Activated CD4-positive, alpha-beta T cell treated with anti-CD3 and anti-CD28 coated beads, Interleukin-2, amount 10 ng/mL, durations not matched to agents 7 days and 5 days (primary cell): Measurements from ENCODE around the gene OR2F2. TPM values are rescaled to one million over a fixed set of nuclear protein-coding genes. Genes with fewer than 3 reads are reported as not detected.

ENCODE experiments used
- CTCF ChIA-PET: fragments of 350-600 bp; sonication (Branson Sonifier 250); formaldehyde crosslinking; loops from one replicate; lab custom pipeline; 2021; ENCODE audit warnings: antibody characterized with exemption; lab: Charles Lee
- POLR2A ChIA-PET: fragments of 350-600 bp; sonication (Branson Sonifier 250); formaldehyde crosslinking; loops from one replicate; lab custom pipeline; 2021; ENCODE audit warnings: antibody characterized with exemption; lab: Charles Lee
- DNase-seq: peaks from one replicate; pipeline ENCODE4 v3.0.0-alpha.2; 2020
- H3K27ac Mint-ChIP-seq: one replicate; pipeline ENCODE4 v1.8.0; 2021; ENCODE audit warnings: mild to moderate bottlenecking, moderate library complexity, mixed read lengths
- H3K27me3 Mint-ChIP-seq: one replicate; pipeline ENCODE4 v1.8.0; 2021; ENCODE audit warnings: mixed read lengths
- H3K36me3 Mint-ChIP-seq: one replicate; pipeline ENCODE4 v1.8.0; 2021; ENCODE audit warnings: low read depth, mixed read lengths
- H3K4me1 Mint-ChIP-seq: one replicate; pipeline ENCODE4 v1.8.0; 2021; ENCODE audit warnings: mixed read lengths
- H3K4me3 Mint-ChIP-seq: one replicate; pipeline ENCODE4 v1.8.0; 2021; ENCODE audit warnings: mild to moderate bottlenecking, moderate library complexity, mixed read lengths
- H3K9me3 Mint-ChIP-seq: one replicate; pipeline ENCODE4 v1.8.0; 2021; ENCODE audit warnings: mixed read lengths
- total RNA-seq, 2 experiments: library from RNA; stranded (reverse); gene quantifications; one replicate each; pipeline ENCODE4 v1.2.3, GENCODE V29; 2021

The OR2F2 gene
- total RNA-seq, 2 experiments from 2014 or later, result not detected

DNA sequence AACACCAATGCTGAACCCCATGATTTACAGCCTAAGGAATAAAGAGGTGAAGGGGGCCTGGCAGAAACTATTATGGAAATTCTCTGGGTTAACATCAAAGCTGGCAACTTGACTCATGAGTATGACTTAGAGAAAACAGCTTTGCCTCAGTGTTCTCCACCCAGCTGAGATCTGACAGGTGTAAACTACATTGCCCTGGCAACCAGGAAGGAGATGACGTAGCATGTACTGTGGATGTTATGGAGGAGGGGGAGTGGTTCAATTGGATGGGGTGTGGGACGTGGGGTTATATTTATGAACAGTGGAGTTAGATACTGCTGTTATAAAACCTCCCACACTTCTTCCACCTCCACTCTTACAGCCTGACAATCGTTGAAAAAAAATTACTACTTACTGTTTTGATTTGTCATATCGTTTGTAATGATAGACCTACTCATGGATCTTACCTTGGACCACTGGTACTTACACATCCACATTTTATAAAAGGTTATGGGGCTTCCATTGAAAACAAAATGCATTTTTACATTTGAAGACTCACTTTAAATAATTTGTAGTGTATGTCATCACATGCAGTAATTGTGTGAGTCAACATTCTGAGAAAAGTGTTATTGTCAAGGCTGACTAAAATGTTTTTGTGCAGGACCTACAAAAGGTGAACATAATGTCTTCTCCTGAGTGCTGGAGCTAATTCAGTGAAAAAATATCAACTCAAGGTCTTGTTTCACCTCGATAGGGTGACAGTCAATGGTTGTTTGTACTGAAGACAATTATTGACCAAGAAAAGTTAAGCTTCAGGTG is 26.0 kb downstream of the OR2F2 start:
- Mint-ChIP-seq H3K36me3 (no peaks in the 10 kb centered on the region), H3K27me3 (peaks cover 13% of the 10 kb centered on the region), H3K9me3 (no peaks in the 10 kb centered on the region), H3K4me3 (no peak overlapping the region), H3K27ac (no peak overlapping the region), H3K4me1 (no peaks in the 10 kb centered on the region)
- ChIA-PET POLR2A (no interaction called here), CTCF (no interaction called here)
- no peak for DNase-seq

DNA sequence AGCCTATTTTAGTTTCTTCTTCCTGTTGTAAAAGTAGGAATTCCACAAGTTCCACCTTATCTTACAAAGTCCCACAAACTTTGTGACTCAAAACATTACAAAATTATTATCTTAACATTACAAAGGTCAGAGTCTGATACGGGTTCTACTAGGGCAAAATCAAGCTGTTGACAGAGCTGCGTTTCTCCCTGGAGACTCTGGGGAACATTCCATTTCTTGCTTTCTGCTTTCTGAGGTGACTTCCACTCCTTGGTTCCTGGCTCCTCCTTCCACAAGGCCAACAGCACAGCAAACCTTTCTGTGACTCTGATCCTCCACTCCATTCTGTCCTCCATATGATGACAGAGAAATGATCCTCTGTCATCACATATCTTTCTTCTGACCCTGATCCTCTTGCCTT is 30.2 kb downstream of the OR2F2 start:
- CTCF ChIA-PET, result no interaction called here
- POLR2A ChIA-PET, result no interaction called here
- no peaks in the 10 kb centered on the region for H3K4me1 Mint-ChIP-seq

DNA sequence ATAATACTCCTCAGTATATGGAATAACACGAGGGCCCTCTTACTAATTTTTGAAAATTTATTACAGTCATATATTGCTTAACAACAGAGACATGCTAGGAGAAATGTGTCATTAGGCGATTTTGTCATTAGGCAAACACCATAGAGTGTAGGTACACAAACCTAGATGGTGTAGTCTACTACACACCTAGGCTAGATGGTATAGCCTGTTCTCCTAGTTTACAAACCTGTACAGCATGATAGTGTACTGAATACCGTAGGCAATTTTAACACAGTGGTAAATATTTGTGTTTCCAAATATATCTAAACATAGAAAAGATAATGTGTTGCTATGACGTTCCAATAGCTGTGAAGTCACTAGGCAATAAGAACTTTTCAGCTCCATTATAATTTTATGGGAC is 32.4 kb downstream of the OR2F2 start:
- H3K4me1 Mint-ChIP-seq, result no peaks in the 10 kb centered on the region

More for the DNA sequence above, 30.2 kb downstream of the OR2F2 start:
- peaks cover 4% of the 10 kb centered on the region for H3K27me3 Mint-ChIP-seq
- H3K27ac Mint-ChIP-seq, result no peak overlapping the region
- no peaks in the 10 kb centered on the region for H3K9me3 Mint-ChIP-seq
- no peak for DNase-seq
- no peaks in the 10 kb centered on the region for H3K36me3 Mint-ChIP-seq
- H3K4me3 Mint-ChIP-seq, result no peak overlapping the region

DNA sequence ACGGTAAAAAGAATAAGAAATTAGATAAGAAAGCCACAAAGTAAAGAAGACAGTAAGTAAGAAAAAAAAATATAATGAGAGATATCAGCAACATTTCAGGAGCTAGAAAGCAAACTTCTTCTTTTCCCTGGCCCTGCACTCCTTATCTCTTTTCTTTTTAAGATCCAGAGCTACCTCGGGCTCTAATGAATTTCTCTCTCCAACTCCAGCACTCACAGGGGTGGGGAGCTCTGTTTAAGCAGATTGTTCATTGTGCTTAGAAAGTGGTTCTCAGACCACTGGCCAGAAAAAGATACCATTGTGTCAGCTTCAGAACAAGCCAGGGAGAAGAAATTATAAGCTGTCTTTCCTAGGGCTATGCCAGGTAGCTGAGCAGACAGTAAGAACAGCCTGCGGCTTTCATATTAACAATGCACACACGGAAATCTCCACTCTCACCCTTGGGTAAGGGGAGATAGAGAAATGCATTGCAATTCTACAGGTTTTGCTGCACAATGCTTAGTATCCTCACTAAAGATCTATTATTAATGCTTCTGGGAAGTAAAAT is 38.9 kb downstream of the OR2F2 start:
- Mint-ChIP-seq H3K27me3 (peaks cover 13% of the 10 kb centered on the region), H3K36me3 (no peaks in the 10 kb centered on the region), H3K4me3 (no peak overlapping the region), H3K27ac (no peak overlapping the region), H3K4me1 (no peaks in the 10 kb centered on the region), H3K9me3 (no peaks in the 10 kb centered on the region)
- no peak for DNase-seq
- ChIA-PET CTCF (no interaction called here), POLR2A (no interaction called here)

More for the DNA sequence above, 32.4 kb downstream of the OR2F2 start:
- ChIA-PET POLR2A (no interaction called here), CTCF (no interaction called here)
- peaks cover 4% of the 10 kb centered on the region for H3K27me3 Mint-ChIP-seq
- no peak for DNase-seq
- no peak overlapping the region for H3K27ac Mint-ChIP-seq
- no peak overlapping the region for H3K4me3 Mint-ChIP-seq
- no peaks in the 10 kb centered on the region for H3K9me3 Mint-ChIP-seq
- H3K36me3 Mint-ChIP-seq, result no peaks in the 10 kb centered on the region

DNA sequence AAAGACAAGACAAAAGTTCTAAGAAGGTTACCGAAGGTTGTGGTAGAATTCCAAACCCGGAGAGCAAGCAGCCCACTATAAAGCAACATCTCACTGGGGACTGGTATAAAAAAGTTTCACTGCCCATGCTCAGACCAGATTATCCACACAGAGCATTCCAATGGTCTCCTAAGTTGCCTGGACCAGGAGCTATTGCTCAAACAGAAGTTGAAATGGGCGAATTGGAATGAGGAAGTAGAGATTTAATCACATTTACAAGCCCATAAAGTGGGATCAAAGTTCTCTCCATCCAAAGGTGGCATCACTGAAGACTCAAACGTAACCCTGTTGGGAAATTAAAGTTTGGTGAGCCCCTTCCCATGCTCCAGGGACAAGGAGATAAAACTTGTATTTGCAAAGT is 39.4 kb downstream of the OR2F2 start:
- DNase-seq, result no peak
- H3K4me1 Mint-ChIP-seq, result no peaks in the 10 kb centered on the region
- POLR2A ChIA-PET, result no interaction called here

DNA sequence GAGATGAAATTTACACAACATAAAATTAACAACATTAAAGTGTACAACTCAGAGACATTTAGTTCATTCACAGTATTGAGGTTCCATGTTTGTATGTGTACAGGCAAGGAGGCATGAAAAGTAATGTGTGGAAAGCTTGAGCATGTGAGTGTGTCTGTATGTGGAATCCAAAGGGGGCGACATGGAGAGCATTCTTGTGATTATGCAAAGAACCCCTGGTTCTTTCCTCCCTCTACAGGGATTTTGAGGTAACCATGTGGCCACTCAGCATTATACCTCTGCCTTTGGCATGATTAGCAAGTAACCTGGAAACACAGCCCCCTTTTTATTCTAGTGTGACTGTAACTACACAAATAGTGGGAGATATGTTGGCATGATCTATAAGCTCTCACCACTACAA is 40.6 kb downstream of the OR2F2 start:
- Mint-ChIP-seq H3K27ac (no peak overlapping the region), H3K4me3 (no peak overlapping the region), H3K4me1 (no peaks in the 10 kb centered on the region), H3K9me3 (no peaks in the 10 kb centered on the region), H3K27me3 (peaks cover 20% of the 10 kb centered on the region), H3K36me3 (no peaks in the 10 kb centered on the region)
- no peak for DNase-seq
- CTCF ChIA-PET, result no interaction called here
- POLR2A ChIA-PET, result interaction anchor here (0.6 kb wide), 1 partner anchor 9 kb away, joined by 3 read pairs; no protein-coding TSS in a partner anchor

More for the DNA sequence above, 39.4 kb downstream of the OR2F2 start:
- peaks cover 16% of the 10 kb centered on the region for H3K27me3 Mint-ChIP-seq
- no peaks in the 10 kb centered on the region for H3K9me3 Mint-ChIP-seq
- no peak overlapping the region for H3K4me3 Mint-ChIP-seq
- no peak overlapping the region for H3K27ac Mint-ChIP-seq
- CTCF ChIA-PET, result no interaction called here
- H3K36me3 Mint-ChIP-seq, result no peaks in the 10 kb centered on the region

DNA sequence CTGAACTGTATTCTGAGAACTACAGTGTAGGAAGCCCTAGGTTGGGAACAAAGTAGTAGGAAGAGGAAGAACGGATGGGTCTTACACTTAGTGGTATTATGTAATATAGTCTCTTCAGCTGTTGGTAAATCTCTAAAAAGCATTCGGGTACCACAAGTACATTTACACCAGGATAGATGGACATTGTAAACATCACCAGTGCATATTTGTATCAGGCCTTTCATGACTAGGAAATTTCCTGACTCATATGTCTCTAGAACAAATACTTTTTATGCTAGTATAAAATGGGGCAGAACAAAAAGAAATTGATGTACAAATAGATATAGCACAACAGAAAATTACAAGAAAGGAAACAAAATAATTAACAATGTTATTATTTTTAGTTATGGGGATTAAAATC is 43.6 kb downstream of the OR2F2 start:
- Mint-ChIP-seq H3K9me3 (no peaks in the 10 kb centered on the region), H3K27ac (no peak overlapping the region), H3K36me3 (no peaks in the 10 kb centered on the region), H3K4me1 (no peaks in the 10 kb centered on the region), H3K4me3 (no peak overlapping the region), H3K27me3 (peaks cover 18% of the 10 kb centered on the region)
- CTCF ChIA-PET, result no interaction called here
- DNase-seq, result no peak
- POLR2A ChIA-PET, result no interaction called here

DNA sequence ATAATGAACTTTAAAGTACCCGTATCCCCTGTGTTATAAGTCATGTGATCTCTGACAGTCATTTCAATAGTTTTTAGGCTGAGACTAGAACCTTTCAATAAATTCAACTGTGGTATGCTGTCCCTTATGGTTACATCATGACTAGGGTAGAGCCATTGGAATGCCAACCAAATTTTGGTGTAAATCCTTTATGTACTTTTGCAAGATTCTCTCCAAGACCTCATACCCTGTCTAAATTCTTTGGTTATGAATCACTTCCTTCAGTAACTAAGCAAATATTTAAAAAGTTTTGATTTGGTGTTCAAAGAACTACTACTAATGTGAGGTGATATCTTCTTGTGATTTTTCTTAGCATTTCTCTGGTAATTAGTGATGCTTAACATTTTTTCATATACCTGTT is 44.3 kb downstream of the OR2F2 start:
- no peak for DNase-seq
- H3K36me3 Mint-ChIP-seq, result no peaks in the 10 kb centered on the region
- ChIA-PET POLR2A (no interaction called here), CTCF (no interaction called here)
- H3K27ac Mint-ChIP-seq, result no peak overlapping the region
- peaks cover 18% of the 10 kb centered on the region for H3K27me3 Mint-ChIP-seq
- no peaks in the 10 kb centered on the region for H3K4me1 Mint-ChIP-seq
- H3K4me3 Mint-ChIP-seq, result no peak overlapping the region
- H3K9me3 Mint-ChIP-seq, result no peaks in the 10 kb centered on the region

DNA sequence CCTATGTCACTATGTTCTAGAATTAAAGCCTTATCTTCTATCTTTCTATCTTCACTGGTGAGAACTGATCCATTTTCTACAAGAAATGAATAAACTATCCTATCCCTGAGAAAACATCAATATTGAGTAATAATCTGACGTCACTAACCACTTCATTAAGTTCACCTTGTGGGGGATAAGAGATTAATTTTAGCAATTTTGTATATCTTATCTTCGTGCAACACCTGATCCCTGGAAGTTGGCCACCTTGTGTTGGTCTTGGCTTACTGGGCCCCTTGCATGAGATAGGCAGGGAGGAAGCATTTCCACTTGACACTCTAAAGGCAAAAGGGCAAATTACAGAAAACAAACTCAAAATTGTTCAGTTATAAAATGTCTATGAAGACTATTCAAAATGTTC is 45.0 kb downstream of the OR2F2 start:
- Mint-ChIP-seq H3K27ac (no peak overlapping the region), H3K9me3 (no peaks in the 10 kb centered on the region), H3K27me3 (peaks cover 13% of the 10 kb centered on the region), H3K36me3 (no peaks in the 10 kb centered on the region), H3K4me3 (no peak overlapping the region), H3K4me1 (no peaks in the 10 kb centered on the region)
- ChIA-PET POLR2A (no interaction called here), CTCF (no interaction called here)
- no peak for DNase-seq

DNA sequence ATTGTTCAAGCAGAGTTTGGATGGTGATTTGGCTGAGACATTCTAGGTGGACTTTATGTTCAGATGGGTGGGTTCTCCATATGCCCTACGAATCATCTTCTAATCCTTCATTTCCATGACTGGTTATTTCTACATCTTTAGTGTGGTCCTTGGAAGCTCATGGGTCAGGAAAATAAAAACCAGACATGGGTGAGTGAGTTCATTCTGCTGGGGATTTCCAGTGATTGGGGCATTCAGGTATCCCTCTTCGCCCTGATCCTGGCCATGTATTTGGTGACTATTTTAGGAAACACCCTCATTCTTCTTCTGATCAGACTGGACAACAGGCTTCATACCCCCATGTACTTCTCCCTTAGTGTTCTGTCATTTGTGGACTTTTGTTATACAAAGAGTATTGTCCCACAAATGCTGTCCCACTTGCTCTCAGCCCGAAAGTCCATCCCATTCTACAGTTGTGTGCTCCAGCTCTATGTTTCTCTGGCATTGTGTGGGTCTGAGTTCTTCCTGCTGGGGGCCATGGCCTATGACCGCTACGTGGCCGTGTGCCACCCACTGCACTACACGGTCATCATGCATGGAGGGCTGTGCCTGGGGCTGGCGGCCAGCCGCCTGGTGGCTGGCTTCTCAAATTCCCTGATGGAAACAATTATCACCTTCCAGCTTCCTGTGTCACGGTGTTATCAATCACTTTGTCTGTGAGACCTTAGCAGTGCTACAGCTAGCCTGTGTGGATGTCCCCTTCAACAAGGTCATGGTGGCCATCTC is 45.9 kb downstream of the OR2F2 start:
- no peaks in the 10 kb centered on the region for H3K9me3 Mint-ChIP-seq
- no peaks in the 10 kb centered on the region for H3K4me1 Mint-ChIP-seq
- H3K27me3 Mint-ChIP-seq, result peaks cover 13% of the 10 kb centered on the region
- CTCF ChIA-PET, result no interaction called here
- POLR2A ChIA-PET, result no interaction called here
- H3K27ac Mint-ChIP-seq, result no peak overlapping the region
- no peak for DNase-seq
- H3K36me3 Mint-ChIP-seq, result no peaks in the 10 kb centered on the region
- H3K4me3 Mint-ChIP-seq, result no peak overlapping the region

DNA sequence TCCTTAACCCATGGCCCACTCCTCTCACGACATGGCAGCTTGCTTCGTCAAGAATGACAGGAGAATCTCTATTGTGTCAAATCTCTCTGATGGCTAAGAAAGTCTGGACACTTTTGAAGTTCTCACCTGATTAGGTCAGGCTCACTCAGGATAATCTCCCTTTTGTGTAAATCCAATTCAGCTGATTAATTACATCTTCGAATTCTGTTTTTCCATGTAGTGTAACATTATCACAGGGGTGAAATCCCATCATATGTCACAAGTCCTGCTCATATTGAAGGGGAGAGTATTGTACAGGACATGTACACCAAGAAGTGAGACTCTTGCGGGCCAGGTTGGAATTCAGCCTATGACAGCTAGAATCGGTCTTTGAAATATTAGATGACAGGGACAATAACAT is 48.9 kb downstream of the OR2F2 start:
- CTCF ChIA-PET, result no interaction called here
- H3K4me1 Mint-ChIP-seq, result peaks cover 12% of the 10 kb centered on the region
- POLR2A ChIA-PET, result no interaction called here

More for the DNA sequence above, 48.9 kb downstream of the OR2F2 start:
- H3K27ac Mint-ChIP-seq, result no peak overlapping the region
- DNase-seq, result no peak
- H3K4me3 Mint-ChIP-seq, result no peak overlapping the region
- peaks cover 7% of the 10 kb centered on the region for H3K27me3 Mint-ChIP-seq
- no peaks in the 10 kb centered on the region for H3K36me3 Mint-ChIP-seq
- peaks cover 3% of the 10 kb centered on the region for H3K9me3 Mint-ChIP-seq
